Stimulated activated CD4-positive, alpha-beta T cell treated with anti-CD3 and anti-CD28 coated beads, Interleukin-15, amount 100 ng/mL, for 1 hour (primary cell): ENCODE data around the gene CYP4V2.
"Not testable (repeated sequence)": the region's sequence is repeated elsewhere in the genome, so short reads cannot be mapped to it uniquely, and the experiment has no call there.

ENCODE experiments used
- DNase-seq, 2 donors: peaks; one replicate each; pipeline ENCODE4 v3.0.0-alpha.2; 2020; ENCODE audit warnings: low read depth in 1 of 2, low spot score in 1 of 2

Gene CYP4V2

DNA sequence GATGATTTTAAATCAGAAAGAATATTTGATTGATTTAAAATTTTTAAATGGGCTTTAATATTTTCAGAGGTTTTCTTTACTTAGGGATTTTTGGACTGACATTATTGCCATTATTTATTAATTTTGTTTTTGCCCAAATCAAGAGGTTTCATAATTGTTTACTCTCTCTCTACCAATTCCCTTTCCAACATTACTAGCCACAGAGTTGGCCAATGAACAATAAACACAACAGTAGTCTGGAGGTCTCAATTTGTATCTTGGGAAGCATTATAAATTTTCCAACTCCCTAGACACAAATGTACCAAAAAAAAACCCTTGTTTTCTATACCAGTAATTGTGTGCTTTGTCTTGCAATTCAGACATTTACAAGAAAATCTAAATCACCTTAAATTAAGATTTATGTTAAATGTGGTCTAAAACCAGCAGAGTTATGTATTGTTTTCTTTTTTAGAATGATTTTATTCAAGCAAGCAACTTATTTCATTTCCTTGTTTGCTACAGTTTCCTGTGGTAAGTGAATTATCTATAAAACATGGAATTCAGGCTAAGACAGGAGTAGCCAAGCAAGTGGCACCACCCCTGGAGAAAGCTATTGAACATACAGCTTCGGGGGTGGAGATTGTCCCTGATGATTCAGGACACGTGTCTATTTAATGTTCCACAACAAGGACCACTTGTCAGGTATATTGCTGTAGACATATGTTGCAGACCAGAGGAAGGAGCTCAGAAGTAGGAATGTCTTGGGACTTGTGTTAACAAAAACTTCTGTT is 36.6 kb downstream of the CYP4V2 start:
- DNase-seq, result no peak

GRCh38 chr4:186228514-186228894 is 37.1 kb downstream of the CYP4V2 start:
- DNase-seq, result no peak

DNA sequence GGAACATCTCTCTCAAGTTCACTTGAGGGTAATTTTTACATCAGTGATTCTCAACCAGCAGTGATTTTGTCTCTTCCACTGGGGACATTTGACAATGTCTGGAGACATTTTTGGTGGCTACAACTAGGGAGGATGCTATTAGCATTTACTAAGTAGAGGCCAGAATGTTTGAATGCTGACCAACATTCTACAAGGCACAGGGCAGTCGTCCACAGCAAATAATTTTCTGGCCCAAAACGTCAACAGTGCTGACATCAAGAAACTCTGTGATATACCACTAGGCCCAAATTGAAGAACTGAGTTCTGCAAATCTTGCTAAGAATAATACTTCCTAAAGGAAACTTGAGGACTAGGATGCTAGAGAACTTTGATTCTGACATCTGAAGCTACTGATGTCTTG is 43.0 kb downstream of the CYP4V2 start:
- no peak for DNase-seq

GRCh38 chr4:186236126-186236525 is 44.8 kb downstream of the CYP4V2 start:
- no peak for DNase-seq

GRCh38 chr4:186240452-186240847 is 49.1 kb downstream of the CYP4V2 start:
- no peak for DNase-seq

- DNase-seq, result no peak
Observed at GRCh38 chr4:186240848-186241491, 49.6 kb downstream of the CYP4V2 start.

DNA sequence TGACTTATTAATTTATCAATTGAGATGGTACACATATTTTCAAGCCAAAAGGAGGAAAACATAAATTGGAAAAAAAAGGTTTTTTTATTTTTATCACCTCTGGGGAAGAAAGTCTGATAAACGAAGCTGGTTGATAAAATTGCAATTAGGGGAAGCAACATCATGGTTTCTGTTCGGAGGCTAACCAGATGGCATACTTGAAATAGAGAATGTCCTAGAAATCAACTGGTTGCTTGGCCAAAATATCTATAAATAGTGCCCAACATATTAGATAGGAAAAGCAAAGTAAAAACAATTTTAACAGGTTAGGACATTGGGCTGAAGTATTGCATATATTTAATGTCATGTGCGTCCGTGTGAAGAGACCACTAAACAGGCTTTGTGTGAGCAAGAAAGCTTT is 50.2 kb downstream of the CYP4V2 start:
- DNase-seq, result no peak

DNA sequence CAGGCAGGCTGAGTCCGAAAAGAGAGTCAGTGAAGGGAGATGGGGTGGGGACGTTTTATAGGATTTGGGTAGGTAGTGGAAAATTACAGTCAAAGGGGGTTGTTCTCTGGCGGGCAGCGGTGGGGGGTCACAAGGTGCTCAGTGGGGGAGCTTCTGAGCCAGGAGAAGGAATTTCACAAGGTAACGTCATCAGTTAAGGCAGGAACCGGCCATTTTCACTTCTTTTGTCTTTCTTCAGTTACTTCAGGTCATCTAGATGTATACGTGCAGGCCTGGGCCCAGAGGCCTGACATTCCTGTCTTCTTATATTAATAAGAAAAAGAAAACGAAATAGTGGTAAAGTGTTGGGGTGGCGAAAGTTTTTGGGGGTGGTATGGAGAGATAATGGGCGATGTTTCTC is 50.7 kb downstream of the CYP4V2 start:
- not testable (repeated sequence) for DNase-seq

DNA sequence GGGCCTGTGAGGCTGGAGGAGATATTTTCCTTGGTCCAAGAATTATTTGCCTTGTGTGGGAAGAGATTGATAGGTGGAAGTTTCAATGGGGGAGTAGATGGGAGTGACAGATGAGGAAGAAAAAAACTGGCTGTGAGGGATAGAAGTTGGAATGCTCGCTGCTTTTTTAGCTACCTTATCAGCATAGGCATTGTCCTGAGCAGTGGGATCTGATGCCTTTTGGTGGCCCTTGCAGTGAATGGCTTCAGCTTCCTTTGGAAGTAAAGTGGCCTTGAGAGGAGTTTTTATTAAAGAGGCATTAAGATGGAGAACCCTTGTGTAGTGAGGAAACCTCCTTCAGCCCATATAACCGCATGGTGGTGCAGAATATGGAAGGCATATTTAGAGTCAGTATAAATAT is 52.0 kb downstream of the CYP4V2 start:
- DNase-seq, result no peak

DNA sequence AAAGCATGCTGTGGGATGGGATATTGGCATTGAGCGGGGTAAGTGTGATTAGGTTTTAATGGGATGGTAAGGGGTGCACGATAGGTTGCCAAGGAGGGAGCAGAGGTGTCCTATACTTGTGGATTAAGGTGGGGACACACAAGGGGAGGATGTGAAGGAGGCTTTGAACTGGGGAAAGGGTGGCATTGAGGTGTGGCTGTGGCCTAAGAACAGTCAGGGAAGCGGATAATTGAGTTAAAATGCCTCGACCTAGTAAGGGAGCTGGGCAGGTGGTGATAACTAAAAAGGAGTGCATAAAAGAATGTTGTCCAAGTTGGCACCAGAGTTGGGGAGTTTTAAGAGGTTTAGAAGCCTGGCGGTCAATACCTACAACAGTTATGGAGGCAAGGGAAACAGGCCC is 53.5 kb downstream of the CYP4V2 start:
- DNase-seq, result no peak

DNA sequence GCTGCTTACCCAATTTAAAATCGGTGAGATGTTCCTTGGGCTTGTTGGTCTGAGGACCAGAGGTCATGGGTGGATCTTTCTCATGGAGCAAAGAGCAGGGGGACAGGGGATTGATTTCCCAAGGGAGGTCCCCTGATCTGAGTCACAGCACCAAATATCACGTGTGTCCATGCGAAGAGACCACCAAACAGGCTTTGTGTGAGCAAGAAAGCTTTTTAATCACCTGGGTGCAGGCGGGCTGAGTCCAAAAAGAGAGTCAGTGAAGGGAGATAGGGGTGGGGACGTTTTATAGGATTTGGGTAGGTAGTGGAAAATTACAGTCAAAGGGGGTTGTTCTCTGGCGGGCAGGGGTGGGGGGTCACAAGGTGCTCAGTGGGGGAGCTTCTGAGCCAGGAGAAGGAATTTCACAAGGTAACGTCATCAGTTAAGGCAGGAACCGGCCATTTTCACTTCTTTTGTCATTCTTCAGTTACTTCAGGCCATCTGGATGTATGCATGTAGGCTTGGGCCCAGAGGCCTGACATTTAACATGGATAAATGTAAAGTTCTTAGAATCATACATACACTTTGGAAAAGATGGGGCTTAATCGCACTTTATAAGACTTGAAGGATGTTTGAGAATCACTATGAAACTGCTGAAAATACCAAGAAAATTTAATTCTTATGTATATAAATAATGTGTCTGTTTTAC is 55.8 kb downstream of the CYP4V2 start:
- DNase-seq, result not testable (repeated sequence)

DNA sequence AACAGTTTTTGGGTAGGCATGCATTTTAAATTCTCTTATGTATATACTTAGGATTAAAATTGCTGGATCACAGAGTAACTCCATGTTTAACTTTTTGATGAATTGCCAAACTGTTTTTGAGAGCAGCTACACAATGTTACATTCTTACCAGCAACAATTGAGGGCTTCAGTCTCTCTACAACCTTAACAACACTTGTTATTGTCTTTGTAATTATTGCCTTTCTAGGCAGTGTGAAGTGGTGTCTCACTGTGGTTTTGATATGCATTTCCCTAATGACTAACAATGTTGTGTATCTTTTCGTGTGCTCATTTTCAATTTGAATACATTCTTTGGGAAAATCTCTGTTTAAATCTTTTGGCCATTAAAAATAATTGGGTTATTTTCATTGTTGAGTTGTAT is 57.3 kb downstream of the CYP4V2 start:
- no peak for DNase-seq

- DNase-seq, result no peak
Observed at GRCh38 chr4:186249785-186250754, 58.7 kb downstream of the CYP4V2 start.

DNA sequence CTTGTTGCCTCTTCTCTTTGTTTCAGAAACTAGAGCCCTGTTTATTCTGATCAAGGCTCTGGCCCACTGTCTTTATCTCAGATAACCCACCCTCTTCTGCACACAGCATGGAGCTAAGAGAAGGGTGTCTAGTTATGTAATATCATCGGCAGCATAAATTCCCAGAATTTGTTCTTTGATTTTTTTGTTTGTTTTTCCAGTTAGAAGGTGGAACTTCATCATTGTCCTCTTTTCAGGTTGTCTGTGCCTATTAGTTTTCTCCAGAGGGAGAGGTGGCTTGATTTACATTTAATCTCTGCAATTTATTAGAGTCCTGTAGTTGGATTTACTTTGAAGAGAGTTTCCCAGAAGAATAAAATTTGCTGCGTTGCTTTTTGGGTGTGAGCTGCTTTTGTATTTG is 59.4 kb downstream of the CYP4V2 start:
- no peak for DNase-seq

DNA sequence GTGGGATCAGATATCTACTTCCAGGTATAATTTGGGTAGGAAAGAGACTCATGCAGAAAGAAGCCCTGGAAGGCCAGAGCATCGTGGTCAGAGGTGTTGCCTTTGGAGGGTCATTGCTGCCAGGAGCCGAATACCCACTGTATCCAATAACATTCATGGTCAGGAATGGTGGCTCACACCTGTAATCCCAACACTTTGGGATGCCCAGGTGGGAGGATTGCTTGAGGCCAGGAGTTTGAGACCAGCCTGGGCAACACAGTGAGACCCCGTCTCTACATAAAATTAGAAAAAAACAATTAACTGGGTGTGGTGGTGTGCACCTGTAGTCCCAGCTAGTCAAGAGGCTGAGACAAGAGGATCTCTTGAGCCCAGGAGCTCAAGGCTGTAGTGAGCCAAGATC is 63.8 kb downstream of the CYP4V2 start:
- no peak for DNase-seq

GRCh38 chr4:186258216-186258811 is 66.9 kb downstream of the CYP4V2 start:
- no peak for DNase-seq

- DNase-seq, result no peak
Observed at GRCh38 chr4:186260117-186260503, 68.7 kb downstream of the CYP4V2 start.
